ENCODE results near the gene SPOCK1. TPM values are rescaled to one million over a fixed set of nuclear protein-coding genes. Genes with fewer than 3 reads are reported as not detected.

SPOCK1 gene
- total and polyA plus RNA-seq, 2 experiments from 2014 or later: 8.2 to 10.5 TPM

- no peak overlapping the region for H3K27ac ChIP-seq (ENCODE audit: low read depth)
- H3K79me2 ChIP-seq (replicated peaks; ENCODE audit: insufficient read depth): no peaks in the 10 kb centered on the region
- no peaks in the 10 kb centered on the region for H3K4me1 Mint-ChIP-seq
- H3K27me3 Mint-ChIP-seq (ENCODE audit: insufficient read depth, low read depth, poor library complexity): no peaks in the 10 kb centered on the region
- H3K9me2 ChIP-seq (ENCODE audit: insufficient read depth): 0 out of 2 replicates have a peak, but pooled peaks cover 5% of the 10 kb centered on the region
- no peaks in the 10 kb centered on the region for H3K4me1 ChIP-seq (ENCODE audit: insufficient read depth)
- H3K4me3 ChIP-seq: no peak overlapping the region
- H2AFZ ChIP-seq: no peak overlapping the region
- H3K27ac Mint-ChIP-seq: no peak overlapping the region
- H4K20me1 ChIP-seq (replicated peaks; ENCODE audit: insufficient read depth): no peaks in the 10 kb centered on the region
- H3F3A ChIP-seq (replicated peaks; ENCODE audit: low read depth): no peaks in the 10 kb centered on the region
- no peak overlapping the region for H3K4me3 Mint-ChIP-seq
- no peaks in the 10 kb centered on the region for H3K36me3 Mint-ChIP-seq (ENCODE audit: low read depth)
- no peak for TF ChIP-seq CREB1 (CRISPR knock-in tag; IDR thresholded peaks at IDR 0.05; ENCODE audit: low read depth)
- TF ChIP-seq REST (IDR thresholded peaks at IDR 0.05; ENCODE audit: unreplicated experiment): no peak
- TF ChIP-seq STAT1 (IDR thresholded peaks at IDR 0.05; ENCODE audit: unreplicated experiment): no peak
- no peak for TF ChIP-seq CTCF (conservative IDR thresholded peaks at IDR 0.05; ENCODE audit: low read depth in 2 of 2)
- no peak for TF ChIP-seq ETS1 (IDR thresholded peaks at IDR 0.05)
- TF ChIP-seq NANOG (IDR thresholded peaks at IDR 0.05; ENCODE audit: borderline replicate concordance): no peak
- no peak for TF ChIP-seq ZNF331 (CRISPR knock-in tag; IDR thresholded peaks at IDR 0.05; ENCODE audit: low read depth)
- TF ChIP-seq JUNB (IDR thresholded peaks at IDR 0.05; ENCODE audit: unreplicated experiment): no peak
- TF ChIP-seq ZNF462 (CRISPR knock-in tag; IDR thresholded peaks at IDR 0.05): no peak
- TF ChIP-seq EZH2 (IDR thresholded peaks at IDR 0.05; ENCODE audit: low read depth, unreplicated experiment): no peak
- TF ChIP-seq EZH2phosphoT487 (IDR thresholded peaks at IDR 0.05; ENCODE audit: unreplicated experiment): no peak
- TF ChIP-seq ZNF114 (CRISPR knock-in tag; IDR thresholded peaks at IDR 0.05): no peak
- TF ChIP-seq POLR2AphosphoS5 (IDR thresholded peaks at IDR 0.05; ENCODE audit: low read depth): no peak
- no peaks in the 10 kb centered on the region for H3K36me3 ChIP-seq (ENCODE audit: insufficient read depth)
- H3K4me2 ChIP-seq: no peak overlapping the region
- H3K9me3 Mint-ChIP-seq: no peaks in the 10 kb centered on the region
- H3K27me3 ChIP-seq (ENCODE audit: insufficient read depth): no peaks in the 10 kb centered on the region
- no peak for ATAC-seq
- DNase-seq (ENCODE audit: low spot score): no peak
Observed at GRCh38 chr5:137054792-137055191, 444.3 kb downstream of the SPOCK1 start.

All from GM23338 (cell line).